NCI-H2029 treated with DMSO at 0.1 percent for 48 hours (cell line): ENCODE measurements around the gene TERF2IP.

Experiments used
- DNase-seq: peaks from one replicate; lab custom pipeline; 2025; lab: John Stamatoyannopoulos, UW

Gene TERF2IP, protein sequence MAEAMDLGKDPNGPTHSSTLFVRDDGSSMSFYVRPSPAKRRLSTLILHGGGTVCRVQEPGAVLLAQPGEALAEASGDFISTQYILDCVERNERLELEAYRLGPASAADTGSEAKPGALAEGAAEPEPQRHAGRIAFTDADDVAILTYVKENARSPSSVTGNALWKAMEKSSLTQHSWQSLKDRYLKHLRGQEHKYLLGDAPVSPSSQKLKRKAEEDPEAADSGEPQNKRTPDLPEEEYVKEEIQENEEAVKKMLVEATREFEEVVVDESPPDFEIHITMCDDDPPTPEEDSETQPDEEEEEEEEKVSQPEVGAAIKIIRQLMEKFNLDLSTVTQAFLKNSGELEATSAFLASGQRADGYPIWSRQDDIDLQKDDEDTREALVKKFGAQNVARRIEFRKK

GRCh38 chr16:75647492-75648264 is at the start of gene TERF2IP, which contains the start of gene KARS1:
Gene TERF2IP, plus strand, starts transcription at chr16:75647773. Its CDS starts 110 bp downstream, at chr16:75647883.
Gene KARS1, minus strand, starts transcription at chr16:75647665. Its CDS starts 26 bp downstream, at chr16:75647639.
- peak; percentile 29 for DNase-seq

DNA sequence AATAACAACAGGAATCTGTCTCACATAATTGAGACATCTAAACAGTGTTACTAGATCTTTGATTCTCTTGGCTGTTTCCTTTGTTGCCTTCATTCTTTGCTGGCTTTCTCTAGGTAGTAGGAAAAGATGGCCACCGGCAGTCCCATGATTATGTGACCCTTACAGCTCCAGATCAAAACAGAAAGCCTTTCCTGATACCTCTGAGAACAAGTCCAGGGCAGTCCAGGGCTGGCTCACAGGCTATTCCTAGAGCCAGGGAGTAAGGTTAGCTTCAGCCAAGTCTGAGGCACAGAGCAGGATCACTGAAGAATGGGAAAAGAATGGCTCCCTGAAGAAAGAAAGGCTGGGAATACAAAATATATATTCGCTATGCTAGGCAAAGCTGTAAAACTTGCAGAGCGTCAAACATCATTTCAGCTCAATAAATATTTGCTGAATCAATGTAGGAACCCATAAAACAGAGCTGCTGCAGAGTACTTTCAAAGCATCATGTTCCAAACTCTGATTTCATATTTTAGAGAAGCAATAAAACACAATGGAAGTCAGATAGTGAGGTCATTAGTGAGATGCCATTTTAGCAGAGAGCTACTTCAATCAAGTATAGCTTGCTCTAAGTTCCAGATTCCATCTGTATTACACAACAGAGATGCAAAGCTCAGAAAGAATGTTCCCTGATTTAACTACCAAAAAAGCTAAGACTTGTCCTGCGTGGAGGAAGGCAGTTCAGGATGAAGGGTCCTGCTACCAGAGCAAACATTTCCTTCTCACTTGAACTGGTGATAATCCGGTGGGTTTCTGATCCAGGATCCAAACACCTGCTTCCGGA is 47.9 kb upstream of the TERF2IP start:
- no peak for DNase-seq

DNA sequence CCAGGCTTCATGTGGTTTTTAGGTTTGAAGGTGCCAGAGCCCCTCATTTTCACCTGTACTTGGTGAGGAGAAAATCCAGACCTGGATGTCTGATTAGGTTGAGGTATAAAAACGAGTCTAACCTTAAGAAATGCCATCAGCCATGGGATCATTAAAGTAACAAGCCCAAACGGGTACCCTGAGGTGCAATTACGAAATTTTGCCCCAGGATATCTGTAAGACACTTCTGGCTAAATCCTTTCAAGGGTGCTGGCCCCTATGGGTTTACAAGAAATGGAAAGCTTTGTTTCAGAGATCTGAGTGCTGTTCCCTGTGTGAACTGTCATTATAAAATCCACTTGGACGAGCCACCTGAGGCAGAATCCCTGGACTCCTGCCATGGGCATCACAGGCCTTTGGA is 44.3 kb upstream of the TERF2IP start:
- no peak for DNase-seq

DNA sequence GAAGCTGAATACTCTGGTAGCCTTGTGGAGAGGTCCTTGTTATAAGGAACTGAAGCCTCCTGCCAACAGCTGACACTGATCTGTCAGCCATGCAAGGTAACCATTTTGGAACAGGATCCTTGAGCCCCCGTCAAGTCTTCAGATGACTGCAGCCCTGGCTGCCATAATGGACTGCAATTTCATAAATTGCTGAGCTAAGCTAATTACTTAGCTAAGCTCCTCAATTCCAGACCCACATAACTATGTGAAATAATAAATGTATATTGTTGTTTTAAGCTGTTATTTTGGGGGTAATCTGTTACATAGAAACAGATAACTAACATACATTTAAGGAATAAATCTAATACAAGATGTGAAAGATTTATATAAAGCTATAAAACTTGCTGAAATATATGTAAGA is 41.1 kb upstream of the TERF2IP start:
- no peak for DNase-seq

- no peak for DNase-seq
Observed at GRCh38 chr16:75614066-75614897, 33.3 kb upstream of the TERF2IP start.

DNA sequence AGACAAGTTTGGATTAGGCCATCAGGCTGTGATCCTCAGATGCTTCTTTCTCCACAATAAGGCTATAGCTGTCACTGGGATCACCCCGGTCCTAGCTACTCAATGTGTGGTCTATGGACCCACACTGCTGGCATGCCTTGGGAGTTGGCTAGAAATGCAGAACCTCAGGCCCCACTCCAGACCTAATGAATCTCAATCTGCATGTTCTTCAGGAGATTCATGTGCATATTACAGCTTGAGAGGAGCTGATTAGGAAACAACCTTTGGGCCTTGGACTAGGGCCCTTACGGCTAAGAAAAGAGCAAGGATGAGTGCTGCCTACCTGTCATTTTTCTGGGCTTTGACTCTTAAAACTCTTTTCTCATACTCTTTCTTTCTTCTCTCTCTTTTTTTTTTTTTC is 32.0 kb upstream of the TERF2IP start:
- no peak for DNase-seq

GRCh38 chr16:75616521-75617010 is 31.0 kb upstream of the TERF2IP start:
- DNase-seq = no peak

- no peak for DNase-seq
Observed at GRCh38 chr16:75617121-75617520, 30.5 kb upstream of the TERF2IP start.

GRCh38 chr16:75618780-75619179 is 28.8 kb upstream of the TERF2IP start:
- no peak for DNase-seq

- no peak for DNase-seq
Observed at GRCh38 chr16:75620326-75621169, 27.0 kb upstream of the TERF2IP start.

DNA sequence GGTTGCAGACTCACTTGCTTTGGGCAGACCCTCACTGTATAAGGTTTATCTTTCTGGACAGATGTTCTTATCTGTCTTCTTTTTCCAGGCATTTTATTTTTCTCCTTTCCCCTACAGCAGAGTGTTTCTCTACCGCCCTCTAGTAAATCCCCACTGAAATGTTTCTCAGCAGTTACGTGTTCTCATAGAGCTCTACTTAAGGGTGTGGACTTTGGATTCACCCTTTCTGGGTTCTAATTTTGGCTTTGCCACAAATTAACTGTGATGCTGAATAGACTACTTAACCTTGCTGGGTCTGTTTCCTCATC is 26.4 kb upstream of the TERF2IP start:
- DNase-seq = no peak

GRCh38 chr16:75622761-75623605 is 24.6 kb upstream of the TERF2IP start, which contains the start of gene ADAT1:
Gene ADAT1, minus strand, starts transcription at chr16:75623281. Its CDS starts 2,482 bp downstream, at chr16:75620799.
- DNase-seq = peak; percentile 67

GRCh38 chr16:75624921-75625334 is 22.6 kb upstream of the TERF2IP start:
- no peak for DNase-seq

- no peak for DNase-seq
Observed at GRCh38 chr16:75626806-75627205, 20.8 kb upstream of the TERF2IP start.

GRCh38 chr16:75627851-75628250 is 19.7 kb upstream of the TERF2IP start:
- no peak for DNase-seq

GRCh38 chr16:75628351-75628750 is 19.2 kb upstream of the TERF2IP start:
- DNase-seq = no peak

DNA sequence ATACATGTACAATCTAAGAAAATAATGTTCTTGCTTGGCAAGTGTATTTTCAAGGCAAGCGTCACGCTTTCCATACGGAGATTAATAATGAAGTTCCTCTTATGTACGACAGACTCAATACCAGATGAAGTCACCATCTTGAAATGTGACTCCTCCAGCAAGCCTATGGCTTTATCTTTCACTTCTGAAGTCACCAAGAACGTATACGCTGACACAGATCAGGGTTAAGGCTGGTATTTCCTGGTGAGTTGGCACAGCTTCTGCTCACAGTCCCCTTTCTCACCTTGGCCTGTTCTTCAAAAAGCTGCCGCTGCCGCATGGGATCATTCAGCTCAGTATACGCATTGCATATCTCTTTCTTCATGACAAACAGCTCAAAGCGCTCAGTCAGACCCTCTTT is 18.4 kb upstream of the TERF2IP start:
- no peak for DNase-seq

DNA sequence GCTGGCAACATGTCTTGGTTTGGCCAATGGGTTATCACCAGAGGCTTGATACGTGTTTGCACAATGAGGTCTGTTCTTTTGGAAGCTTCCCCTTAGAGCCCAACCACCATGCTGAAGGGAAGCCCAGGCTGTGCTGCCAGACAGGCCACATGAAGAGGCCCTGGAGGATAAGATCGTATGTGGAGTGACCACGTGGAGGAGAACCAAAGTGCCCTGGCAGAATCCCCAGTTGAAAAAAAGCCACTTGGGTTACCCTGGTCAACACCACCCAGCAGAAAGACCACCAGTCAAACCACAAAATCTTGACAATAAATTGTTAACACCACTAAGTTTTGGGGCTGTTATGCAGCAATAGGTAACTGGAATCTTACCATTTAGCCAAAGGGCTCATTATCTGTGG is 17.5 kb upstream of the TERF2IP start:
- DNase-seq = no peak

DNA sequence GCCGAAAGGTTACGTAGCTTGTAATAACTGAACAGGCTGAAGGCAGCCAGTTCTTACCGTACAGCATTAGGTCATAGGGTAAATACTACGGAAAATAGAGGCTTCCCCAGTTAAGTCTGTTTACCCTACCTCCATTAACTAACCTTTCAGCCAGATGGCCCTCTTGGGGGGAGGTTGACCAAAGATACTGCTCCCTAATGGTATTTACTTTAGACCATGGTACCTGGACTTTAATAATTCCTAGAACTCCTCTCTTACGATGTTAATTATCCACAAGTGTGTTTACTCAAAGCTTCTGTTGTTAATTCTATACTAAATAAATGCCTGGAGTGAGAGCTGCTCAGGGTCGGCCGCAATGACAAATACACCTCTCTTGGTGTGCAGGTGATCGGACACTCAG is 14.7 kb upstream of the TERF2IP start:
- DNase-seq = peak; percentile 46
